Testis (tissue), 3 donors: ENCODE results near the gene INTS4. TPM values are rescaled to one million over a fixed set of nuclear protein-coding genes. Genes with fewer than 3 reads are reported as not detected.
"Not testable (repeated sequence)": the region's sequence is repeated elsewhere in the genome, so short reads cannot be mapped to it uniquely, and the experiment has no call there.

Source experiments
- DNase-seq: peaks from one replicate; pipeline ENCODE4 v3.0.0-alpha.2; 2019
- H3K27ac ChIP-seq, 2 donors: fragments of 200-600 bp; sonication (generic); one replicate each; pipeline ENCODE4 v1.5.1; 2019
- H3K27me3 ChIP-seq: fragments of 200-600 bp; sonication (generic); one replicate; pipeline ENCODE4 v1.5.1; 2019
- H3K36me3 ChIP-seq: fragments of 200-600 bp; sonication (generic); one replicate; pipeline ENCODE4 v1.5.1; 2017; ENCODE audit warnings: low read depth; ENCODE audit errors: missing control alignments
- H3K4me1 ChIP-seq: fragments of 200-600 bp; sonication (generic); one replicate; pipeline ENCODE4 v1.5.1; 2019
- H3K4me3 ChIP-seq, 2 donors: fragments of 200-600 bp; sonication (generic); one replicate each; pipeline ENCODE4 v1.5.1; 2017 to 2019
- H3K9me3 ChIP-seq: fragments of 200-600 bp; sonication (generic); one replicate; pipeline ENCODE4 v1.5.1; 2017
- CTCF ChIP-seq, 3 experiments: fragments of 450-650 bp in 2 of 3; fragments of 200-600 bp in 1 of 3; sonication (generic) in 1 of 3; IDR thresholded peaks; one replicate each; pipeline ENCODE4 v1.5.1; 2016 to 2019; ENCODE audit warnings: antibody characterized with exemption in 3 of 3, mild to moderate bottlenecking in 2 of 3, moderate library complexity in 1 of 3
- POLR2A ChIP-seq: fragments of 450-650 bp; IDR thresholded peaks from one replicate; pipeline ENCODE4 v1.6.1; 2017; ENCODE audit warnings: antibody characterized with exemption, mild to moderate bottlenecking, moderate library complexity
- WGBS, 2 donors: methylation state at CpG; one replicate each; pipeline ENCODE4 v1.1.5; 2018; 5-methylcytosine and 5-hydroxymethylcytosine counted together
- intact Hi-C: fragments of 100-400 bp; cut with DNase I; formaldehyde crosslinking; loops from one replicate; pipeline ENCODE4 v1.15.1; 2023; ENCODE audit warnings: low total_unique reads
- polyA plus RNA-seq: library from polyadenylated mRNA; stranded (reverse); fragments of 350-450 nt; fragmentation: Illumina TruSeq; extraction: RNeasy Lipid Tissue Mini Kit (QIAGEN cat#74804); gene quantifications from one replicate; pipeline ENCODE4 v1.2.3, GENCODE V29; 2014; ENCODE audit warnings: low read depth, low replicate concordance; ENCODE audit not compliant: insufficient read depth
- total RNA-seq, 2 donors: library from RNA; depleted of rRNA; stranded (reverse); fragments of >200 nt; gene quantifications; one replicate each; pipeline ENCODE4 v1.2.3, GENCODE V29; 2016

The INTS4 gene
- total and polyA plus RNA-seq, 3 donors from 2014 or later, result 20.2 to 48.2 (median 37.4) TPM

GRCh38 chr11:77871855-77872254, 122.6 kb downstream of the INTS4 start:
- Histone ChIP-seq H3K27ac (no peak overlapping the region), H3K4me1 (no peaks in the 10 kb centered on the region), H3K27me3 (no peaks in the 10 kb centered on the region), H3K4me3 (no peak overlapping the region), H3K9me3 (no peaks in the 10 kb centered on the region), H3K36me3 (no peaks in the 10 kb centered on the region)
- DNase-seq, result no peak
- no peak for TF ChIP-seq POLR2A
- no peak for TF ChIP-seq CTCF (IDR thresholded peaks at IDR 0.05)
- 77 to 90% methylated on average over 3 of the region's 3 CpGs for WGBS, 2 donors
- intact Hi-C loops, result no loop called here

- intact Hi-C loops, result no loop called here
- WGBS, 2 donors, result 94 to 97% methylated on average over 4 of the region's 4 CpGs
- no peak for DNase-seq
- TF ChIP-seq CTCF (IDR thresholded peaks at IDR 0.05) (no peak), POLR2A (no peak)
- no peak overlapping the region for H3K27ac ChIP-seq
- no peaks in the 10 kb centered on the region for H3K4me1 ChIP-seq
- no peaks in the 10 kb centered on the region for H3K27me3 ChIP-seq
- no peaks in the 10 kb centered on the region for H3K36me3 ChIP-seq
- H3K4me3 ChIP-seq, result no peak overlapping the region
- no peaks in the 10 kb centered on the region for H3K9me3 ChIP-seq
Observed at GRCh38 chr11:77868744-77869143, 125.7 kb downstream of the INTS4 start.

- Histone ChIP-seq H3K9me3 (no peaks in the 10 kb centered on the region), H3K27ac (no peak overlapping the region), H3K4me1 (no peaks in the 10 kb centered on the region), H3K27me3 (no peaks in the 10 kb centered on the region), H3K36me3 (no peaks in the 10 kb centered on the region), H3K4me3 (no peak overlapping the region)
- DNase-seq, result no peak
- intact Hi-C loops, result no loop called here
- 77 to 93% methylated on average over 1 of the region's 1 CpG for WGBS, 2 donors
- TF ChIP-seq POLR2A (no peak), CTCF (IDR thresholded peaks at IDR 0.05) (no peak)
Observed at GRCh38 chr11:77866336-77866735, 128.1 kb downstream of the INTS4 start.

- WGBS, 2 donors, result 64 to 65% methylated on average over 1 of the region's 1 CpG
- Histone ChIP-seq H3K27ac (no peak overlapping the region), H3K9me3 (no peaks in the 10 kb centered on the region), H3K27me3 (no peaks in the 10 kb centered on the region), H3K36me3 (no peaks in the 10 kb centered on the region), H3K4me3 (no peak overlapping the region), H3K4me1 (no peaks in the 10 kb centered on the region)
- no peak for DNase-seq
- TF ChIP-seq POLR2A, result no peak
- TF ChIP-seq CTCF (IDR thresholded peaks at IDR 0.05), result no peak
- intact Hi-C loops, result no loop called here
Observed at GRCh38 chr11:77865805-77866204, 128.7 kb downstream of the INTS4 start.

GRCh38 chr11:77861444-77861843, 133.0 kb downstream of the INTS4 start:
- 89 to 92% methylated on average over 10 of the region's 10 CpGs for WGBS, 2 donors
- DNase-seq, H3K4me1 ChIP-seq, H3K4me3 ChIP-seq, H3K27me3 ChIP-seq, H3K36me3 ChIP-seq, H3K9me3 ChIP-seq, H3K27ac ChIP-seq, intact Hi-C loops: not testable (repeated sequence)

GRCh38 chr11:77857906-77858457, 136.5 kb downstream of the INTS4 start:
- DNase-seq, H3K4me3 ChIP-seq, intact Hi-C loops, H3K27me3 ChIP-seq, H3K4me1 ChIP-seq, H3K9me3 ChIP-seq, H3K36me3 ChIP-seq, H3K27ac ChIP-seq: not testable (repeated sequence)
- 93 to 95% methylated on average over 10 of the region's 10 CpGs for WGBS, 2 donors
